Hindlimb muscle (tissue), 1 donor: ENCODE measurements around the gene CSF3R. TPM values are rescaled to one million over a fixed set of nuclear protein-coding genes. Genes with fewer than 3 reads are reported as not detected.

Source experiments
- polyA plus RNA-seq: library from polyadenylated mRNA; unstranded; fragments of 120-200 nt; gene quantifications from one replicate; pipeline ENCODE4 v1.2.1, GENCODE V29; 2013; ENCODE audit not compliant: insufficient read length

CSF3R gene
- polyA plus RNA-seq, 1 donor, result 3.8 TPM

Other genes with a start within 250 kb of the CSF3R start
- gene SH3D21, start 176.5 kb downstream of the CSF3R start, polyA plus RNA-seq, result 3.4 TPM
- 34.8 TPM for gene EVA1B, start 159.3 kb downstream of the CSF3R start, polyA plus RNA-seq
- gene STK40, start 97.0 kb downstream of the CSF3R start, polyA plus RNA-seq, result 22.3 TPM
- 23.5 TPM for gene LSM10, start 85.0 kb downstream of the CSF3R start, polyA plus RNA-seq
- 5.4 TPM for gene OSCP1, start 32.5 kb downstream of the CSF3R start, polyA plus RNA-seq
- 60.5 TPM for gene MRPS15, start 18.5 kb downstream of the CSF3R start, polyA plus RNA-seq